ENCODE measurements around the gene TTI1.
A peak's percentile ranks its signal among the peaks of the same experiment; 100 is the strongest.

Gene TTI1

DNA sequence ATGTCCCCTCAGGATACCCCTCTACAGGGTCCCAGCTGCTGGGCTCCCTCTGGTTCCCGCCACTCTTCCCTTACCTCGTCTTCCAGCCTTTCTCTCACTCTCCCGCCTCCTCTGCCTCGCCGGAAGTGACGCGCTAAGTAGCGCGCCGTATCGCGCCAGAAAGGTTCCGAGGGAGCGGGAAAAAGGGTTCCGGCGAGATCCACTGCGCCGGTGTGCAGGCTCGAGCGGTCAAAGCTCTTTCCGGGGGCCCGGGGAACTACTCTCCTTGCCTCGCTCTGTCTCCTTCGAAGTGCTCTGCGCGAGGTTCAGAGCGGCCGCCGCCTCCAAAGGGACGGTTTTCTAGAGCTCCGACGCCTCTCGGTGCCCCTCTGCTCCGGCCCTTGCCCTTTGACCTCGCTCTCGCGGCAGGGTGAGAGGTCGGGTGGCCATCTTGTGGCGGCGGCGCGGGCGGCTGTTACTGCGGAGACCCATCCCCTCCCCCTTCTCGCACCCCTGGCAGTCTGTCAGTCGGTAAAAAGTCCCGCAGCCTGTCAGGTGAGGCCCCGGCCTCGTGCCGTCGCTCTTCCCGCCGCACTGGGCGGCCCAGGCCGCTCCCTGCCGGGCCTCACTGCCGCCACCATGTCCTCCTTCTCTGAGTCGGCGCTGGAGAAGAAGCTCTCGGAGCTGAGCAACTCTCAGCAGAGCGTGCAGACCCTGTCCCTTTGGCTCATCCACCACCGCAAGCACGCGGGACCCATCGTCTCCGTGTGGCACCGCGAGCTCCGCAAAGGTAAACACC is at the start of gene TTI1, which contains the start of gene RPRD1B:
Gene TTI1 (minus strand): TSS at position 127 of the 778 bp plus-strand sequence. CDS start 19,640 bp downstream, outside the sequence.
Gene RPRD1B (plus strand): TSS at position 417 of the 778 bp plus-strand sequence. CDS start 202 bp downstream, at position 619.
- DNase-seq = peak; percentile 95

DNA sequence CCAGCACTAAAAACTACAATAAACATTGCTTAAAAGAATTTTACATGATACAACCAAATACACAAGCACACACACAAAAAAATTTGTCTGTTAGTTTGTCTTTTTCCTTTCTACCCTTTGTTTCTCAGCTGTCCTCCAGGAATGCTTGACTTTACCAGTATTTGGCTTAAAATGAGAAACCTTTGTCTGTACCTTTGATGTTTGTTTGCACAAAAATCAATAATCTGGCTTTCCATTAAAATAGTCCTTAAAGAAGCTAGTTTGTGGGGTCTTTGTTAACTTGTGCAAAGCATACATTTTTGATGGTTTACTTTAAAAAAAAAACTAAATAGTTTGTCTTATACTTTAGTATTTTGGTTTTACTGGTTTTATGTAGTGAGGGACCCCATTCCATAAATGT is 49.6 kb upstream of the TTI1 start:
- no peak for DNase-seq

DNA sequence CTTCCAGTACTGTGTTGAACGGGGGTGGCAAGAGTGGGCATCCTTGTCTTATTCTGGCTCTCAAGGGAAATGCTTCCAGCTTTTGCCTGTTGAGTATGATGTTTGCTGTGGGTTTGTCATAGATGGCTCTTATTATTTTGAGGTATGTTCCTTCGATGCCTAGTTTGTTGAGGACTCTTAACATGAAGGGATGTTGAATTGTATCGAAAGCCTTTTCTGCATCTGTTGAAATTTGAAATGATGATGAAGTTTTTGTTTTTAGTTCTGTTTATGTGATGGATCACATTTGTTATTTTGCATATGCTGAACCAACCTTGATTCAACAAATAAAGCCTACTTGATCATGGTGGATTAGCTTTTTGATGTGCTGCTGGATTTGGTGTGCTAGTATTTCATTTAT is 48.3 kb upstream of the TTI1 start:
- no peak for DNase-seq

DNA sequence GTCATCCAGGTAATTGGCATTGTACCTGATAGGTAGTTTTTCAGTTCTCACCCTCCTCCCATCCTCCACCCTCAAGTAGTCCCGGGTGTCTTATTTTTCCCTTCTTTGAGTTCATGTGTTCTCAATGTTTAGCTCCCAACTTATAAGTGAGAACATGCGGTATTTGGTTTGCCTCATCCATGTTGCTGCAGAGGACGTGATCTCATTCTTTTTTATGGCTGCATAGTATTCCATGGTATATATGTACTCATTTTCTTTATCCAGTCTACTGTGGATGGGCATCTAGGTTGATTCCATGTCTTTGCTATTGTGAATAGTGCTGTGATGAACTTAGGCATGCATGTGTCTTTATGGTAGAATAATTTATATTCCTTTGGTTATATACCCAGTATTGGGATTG is 46.1 kb upstream of the TTI1 start:
- no peak for DNase-seq

DNA sequence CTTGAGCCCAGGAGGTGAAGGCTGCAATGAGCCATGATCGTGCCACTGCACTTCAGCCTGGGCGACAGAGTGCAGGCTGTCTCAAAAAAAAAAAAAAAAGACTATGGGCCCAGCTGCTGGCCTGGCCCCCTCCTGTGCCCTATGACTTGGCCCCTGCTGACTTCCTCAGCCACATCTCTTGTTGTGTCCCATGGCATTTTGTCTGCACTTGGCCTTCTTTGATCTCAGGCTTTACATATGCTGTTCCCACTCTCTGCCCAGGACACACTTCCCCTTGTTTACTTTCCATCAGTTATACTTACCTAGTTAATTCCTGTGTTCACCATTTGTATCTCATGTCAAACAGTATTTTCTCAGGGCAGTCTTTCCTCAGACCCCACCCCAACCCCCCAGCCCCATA is 44.8 kb upstream of the TTI1 start:
- no peak for DNase-seq

DNA sequence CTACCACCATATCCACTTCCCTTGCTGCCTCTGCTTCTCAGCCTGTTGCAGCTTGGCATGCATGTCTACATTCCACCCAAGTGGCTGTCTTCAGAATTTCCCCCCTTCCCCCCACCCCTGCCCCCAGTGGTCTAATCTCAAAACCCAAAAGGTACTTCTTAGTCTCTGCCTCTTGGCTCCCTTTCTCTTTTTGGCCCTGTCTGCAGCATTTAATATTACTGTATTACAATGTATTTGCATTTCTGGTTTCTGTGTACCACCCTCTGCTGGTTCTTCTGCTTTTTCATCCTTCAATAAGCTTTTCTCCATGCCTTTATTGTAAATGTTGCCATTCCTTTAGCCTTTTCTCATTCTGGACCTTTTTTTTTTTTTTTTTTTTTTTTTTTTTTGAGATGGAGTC is 43.3 kb upstream of the TTI1 start:
- DNase-seq = no peak

DNA sequence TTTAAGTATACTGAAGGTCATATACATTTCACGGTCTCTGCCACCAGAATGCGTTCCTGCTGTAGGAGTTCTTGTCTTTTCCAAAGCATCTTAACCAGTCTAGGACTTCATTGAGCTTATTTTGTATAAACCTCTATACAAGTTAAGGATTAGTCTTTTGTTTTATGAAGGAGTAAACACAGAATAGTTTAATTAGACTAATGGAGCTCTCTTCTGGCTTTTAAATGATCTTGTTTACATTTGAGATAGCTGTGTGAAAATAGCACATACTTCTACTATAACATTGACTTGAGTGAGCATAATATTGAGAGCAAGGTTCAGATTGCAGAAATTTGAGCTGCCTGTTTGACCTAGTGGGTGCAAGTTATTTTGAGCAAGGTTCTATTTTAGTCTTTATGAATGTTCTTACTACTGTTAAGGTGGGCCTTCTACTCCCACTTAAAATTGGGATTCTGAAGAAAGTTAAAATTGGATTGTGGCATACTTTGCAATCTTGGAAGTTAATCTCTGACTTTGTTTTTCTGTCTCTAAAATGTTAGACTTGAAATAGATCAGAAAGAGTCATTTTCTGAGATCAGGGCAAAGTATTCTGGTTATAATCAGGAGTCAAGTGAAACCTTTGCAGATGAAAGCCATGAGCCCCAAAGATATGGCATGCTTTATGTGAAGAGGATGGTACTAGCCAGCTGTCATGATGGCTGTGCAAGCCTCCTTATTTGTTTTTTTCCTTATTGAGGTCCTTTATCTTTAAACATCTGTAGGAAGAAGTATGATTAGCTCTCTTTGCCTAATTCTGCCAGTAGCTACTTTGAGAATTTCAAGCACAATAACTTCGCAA is 42.1 kb upstream of the TTI1 start:
- no peak for DNase-seq

DNA sequence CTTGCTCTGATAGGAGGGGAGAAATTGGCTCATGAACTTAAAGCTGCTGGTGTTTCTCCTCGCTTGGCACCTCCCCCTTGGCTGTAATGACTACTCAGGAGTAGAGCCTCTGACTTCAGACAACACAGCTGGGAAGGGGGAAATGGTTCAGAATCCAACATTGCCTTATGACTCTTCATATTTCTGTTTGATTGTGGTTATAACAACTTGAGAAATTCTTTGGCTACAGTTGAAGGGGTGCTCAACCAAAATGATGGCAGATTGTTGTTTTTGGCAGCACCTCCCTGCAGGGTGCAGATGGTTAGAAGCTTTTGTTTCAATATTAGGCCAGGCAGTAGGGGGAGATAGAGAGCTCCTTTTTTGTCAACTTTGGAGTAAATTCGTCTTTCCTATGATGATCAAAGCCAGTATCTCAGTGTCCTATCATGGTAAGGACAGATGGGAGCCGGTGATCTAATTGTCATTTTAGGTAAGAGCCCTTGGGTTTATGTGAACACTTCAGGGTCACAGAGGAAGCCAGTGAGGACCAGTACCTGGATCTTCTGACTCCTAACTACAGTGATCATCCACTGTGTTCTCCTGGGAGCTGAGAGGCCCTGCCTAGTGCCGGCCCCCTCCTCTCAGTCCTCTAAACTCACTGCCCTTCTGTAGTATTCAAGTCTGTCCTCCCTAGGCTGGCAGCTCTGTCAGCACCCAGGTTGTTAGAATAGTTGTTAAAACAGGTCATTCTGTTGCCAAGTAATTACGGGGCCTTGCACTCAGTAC is 40.2 kb upstream of the TTI1 start:
- peak; percentile 71 for DNase-seq

DNA sequence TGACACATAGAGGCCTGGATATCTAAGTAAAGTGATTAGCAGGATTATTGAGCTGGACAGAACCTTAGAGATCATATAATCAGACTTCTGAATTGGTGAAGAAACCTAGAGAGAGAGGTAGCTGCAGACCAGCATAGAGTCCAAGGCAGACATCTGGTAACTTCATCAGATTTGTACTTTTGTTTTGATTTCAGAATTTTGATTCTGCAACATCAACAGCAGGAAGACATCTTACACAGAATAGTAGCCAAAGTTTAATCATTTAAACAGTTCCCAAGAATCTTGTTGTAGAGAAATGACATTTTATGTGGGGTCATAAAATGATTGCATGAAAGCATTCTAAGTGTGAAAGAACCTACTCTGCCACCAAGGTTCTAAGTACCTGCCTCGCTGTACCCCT is 39.6 kb upstream of the TTI1 start:
- no peak for DNase-seq

DNA sequence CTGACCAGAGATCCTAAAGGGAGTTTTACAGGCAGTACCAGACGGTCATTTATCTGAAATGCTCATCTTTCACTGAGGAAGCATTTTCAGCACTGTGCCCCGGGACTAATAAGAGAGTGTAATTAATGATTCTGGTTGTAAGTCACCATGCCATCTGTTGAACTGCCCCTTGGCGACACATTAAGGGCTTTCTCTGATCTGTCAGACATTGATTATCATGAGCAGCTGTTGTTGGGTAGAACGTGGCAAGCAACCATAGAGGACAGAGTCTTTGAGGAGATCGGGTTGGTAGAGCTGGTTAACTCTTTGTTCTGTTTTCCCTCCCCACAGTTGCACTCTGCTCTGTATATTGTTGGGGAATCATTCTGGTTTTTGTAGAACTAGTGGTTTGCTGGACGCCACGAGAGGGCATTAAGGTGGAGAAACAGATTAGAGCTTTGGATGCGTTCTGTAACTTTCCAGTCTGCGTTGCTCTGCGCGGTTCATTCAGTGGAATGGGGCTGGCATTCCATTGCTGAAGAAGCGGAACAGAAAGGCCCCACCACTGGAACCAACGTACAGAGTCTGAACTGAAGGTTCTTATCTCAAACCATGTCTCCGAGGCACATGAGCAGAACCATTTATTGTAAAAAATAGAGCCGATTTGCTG is 34.6 kb upstream of the TTI1 start:
- DNase-seq = no peak

DNA sequence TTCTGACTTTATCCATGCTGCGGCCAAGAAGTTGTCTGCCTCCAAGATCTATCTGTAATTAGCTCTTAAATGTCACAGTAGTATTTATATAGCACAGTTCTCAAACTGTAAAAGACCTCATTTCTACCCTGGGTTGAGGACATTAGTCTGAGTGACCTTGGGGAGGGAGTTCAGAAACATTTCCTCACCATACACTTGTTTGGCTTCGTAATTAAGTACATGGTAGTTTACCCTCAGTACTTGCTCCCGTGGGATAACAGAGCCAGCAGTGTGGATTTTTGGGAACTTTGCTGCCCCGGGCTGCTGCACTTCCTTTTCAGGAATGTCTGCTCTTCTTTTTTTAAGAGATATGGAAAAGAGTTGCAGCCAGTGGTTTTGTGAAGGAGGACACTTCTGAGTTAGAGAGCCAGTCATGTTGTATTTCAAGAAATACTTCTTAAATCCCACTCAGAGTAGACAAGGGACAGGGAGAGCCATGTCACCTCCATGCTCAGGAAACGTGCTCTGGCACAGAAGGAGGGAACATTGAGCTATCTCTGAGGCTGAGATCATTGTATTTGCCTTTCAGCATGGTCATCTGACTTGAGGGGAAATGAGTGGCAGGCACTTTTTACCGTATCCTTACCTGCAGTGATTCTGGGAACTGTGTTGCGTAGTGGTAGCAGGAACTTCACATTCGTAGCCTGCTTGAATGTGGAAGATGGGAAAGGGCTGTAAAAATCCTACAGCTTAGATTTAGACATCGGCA is 33.9 kb upstream of the TTI1 start:
- no peak for DNase-seq

DNA sequence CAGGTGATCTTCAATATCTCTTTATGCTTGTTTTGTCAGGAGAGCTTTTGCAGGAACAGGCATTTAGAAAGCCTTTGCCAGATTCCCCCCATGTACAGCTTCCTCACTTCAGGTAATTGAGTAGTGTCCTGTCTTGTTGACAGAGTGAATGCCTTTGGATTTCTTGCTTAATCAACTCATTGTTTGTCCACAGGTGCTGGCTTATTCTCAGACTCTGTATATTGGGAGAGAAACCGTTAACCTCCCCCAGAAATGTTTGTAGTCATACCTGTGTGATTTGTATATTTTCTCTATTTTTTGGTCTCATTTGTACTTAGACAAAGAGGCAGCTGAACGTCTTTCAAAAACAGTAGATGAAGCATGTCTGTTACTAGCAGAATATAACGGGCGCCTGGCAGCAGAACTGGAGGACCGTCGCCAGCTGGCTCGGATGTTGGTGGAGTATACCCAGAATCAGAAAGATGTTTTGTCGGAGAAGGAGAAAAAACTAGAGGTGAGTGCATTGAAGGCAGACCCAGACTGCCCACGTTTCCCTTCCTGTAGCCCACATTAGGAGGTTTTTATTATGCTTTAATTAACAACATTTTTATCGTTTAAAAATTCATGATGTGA is 32.6 kb upstream of the TTI1 start:
- DNase-seq = no peak

DNA sequence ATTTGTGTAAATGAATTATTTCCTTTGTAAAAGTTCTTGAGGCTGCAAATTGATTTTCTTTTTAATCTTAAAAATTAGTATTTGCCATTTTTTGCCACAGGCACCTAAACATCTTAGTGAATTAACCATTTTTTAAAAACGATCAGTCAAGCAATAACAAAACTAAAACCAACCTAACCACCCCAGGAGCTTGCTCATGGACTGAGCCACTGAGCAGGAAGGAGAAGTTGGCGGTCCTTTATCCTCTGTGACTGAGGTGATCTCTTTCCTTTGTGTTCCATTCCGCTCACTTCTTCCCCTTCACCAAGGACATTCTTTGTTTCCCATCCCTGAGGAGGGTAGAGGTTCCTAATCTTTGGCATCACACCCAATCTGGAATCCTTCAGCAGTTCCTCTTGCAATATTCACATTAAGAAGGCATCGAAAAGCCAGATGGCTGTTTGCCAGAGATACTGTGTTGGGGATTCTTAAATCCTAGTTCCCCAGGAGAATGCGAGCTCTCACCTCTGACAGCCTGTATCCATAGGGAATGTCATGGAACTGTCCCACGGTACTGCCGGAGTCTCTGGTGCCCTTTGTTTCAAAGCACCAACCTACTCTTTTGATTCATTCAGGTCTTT is 30.8 kb upstream of the TTI1 start:
- no peak for DNase-seq

DNA sequence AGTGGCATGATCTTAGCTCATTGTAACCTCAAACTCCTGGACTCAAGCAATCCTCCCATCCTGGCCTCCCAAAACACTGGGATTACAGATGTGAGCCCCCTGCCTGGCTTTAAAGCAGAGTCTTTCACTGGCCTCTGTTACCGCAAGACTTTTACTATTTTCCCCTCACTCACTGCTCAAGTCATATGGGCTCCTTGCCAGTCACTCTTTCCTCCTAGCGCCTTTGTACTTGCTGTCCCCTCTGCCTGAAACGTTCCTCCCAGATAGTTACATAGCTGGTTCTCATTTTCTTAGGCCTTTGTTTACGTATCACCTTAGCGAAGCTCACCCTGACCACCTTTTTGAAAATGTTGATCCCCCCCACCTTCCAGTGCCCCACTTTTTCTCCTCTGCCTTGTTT is 29.6 kb upstream of the TTI1 start:
- no peak for DNase-seq

DNA sequence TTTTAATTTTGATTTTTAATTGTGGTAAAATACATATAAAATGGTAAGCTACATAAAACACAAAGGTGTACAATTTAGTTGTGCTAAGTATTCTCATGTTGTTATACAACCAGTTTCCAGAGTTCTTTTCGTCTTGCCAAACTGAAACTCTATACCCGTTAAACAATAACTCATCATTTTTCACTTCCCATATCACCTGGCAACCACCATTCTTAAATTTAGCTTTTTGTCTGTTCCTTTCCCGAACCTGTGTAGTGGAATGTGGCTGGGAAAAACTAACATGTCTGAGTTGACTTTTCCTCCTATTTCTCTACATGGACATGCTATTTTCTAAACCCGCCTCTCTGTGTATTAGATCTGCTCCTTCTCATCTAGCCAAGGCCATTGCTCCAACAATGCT is 27.9 kb upstream of the TTI1 start:
- DNase-seq = no peak

DNA sequence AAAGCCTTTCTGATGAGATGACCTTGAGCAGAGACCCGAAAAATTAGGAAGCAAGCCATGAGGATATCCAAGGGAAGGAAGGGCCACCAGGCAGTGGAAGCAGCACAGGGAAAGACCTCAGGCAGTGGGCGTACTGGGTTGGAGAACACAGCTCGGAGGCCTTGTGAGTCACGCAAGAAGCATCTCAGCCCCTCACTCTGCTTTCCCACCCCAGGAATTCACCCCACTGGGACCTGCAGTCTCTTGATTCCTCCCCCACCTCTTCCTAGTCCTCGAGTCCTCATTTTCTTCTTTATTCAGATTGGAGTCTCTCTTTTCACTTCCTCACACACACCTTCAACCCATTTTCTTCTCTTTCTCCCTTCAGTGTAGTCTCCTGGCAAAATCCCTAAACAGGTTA is 27.3 kb upstream of the TTI1 start:
- no peak for DNase-seq

DNA sequence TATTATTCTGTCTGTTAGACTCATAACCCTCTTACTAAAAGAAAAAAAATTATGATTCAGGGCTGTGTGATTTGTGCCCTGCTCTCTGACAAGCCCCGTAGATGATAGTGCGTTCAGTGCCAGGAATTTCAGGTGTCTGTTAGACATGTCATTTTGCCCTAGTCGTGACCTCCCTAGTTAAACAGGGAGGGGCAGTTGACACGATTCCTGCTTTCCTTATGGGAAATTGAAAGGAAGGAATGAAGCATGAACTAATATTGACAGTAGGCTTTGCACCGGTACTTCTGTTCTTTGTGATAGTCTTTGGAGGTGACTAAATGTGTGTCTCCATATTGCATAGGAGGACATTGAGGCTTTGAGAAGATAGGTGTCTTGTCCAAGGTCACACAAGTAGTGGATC is 26.6 kb upstream of the TTI1 start:
- no peak for DNase-seq

DNA sequence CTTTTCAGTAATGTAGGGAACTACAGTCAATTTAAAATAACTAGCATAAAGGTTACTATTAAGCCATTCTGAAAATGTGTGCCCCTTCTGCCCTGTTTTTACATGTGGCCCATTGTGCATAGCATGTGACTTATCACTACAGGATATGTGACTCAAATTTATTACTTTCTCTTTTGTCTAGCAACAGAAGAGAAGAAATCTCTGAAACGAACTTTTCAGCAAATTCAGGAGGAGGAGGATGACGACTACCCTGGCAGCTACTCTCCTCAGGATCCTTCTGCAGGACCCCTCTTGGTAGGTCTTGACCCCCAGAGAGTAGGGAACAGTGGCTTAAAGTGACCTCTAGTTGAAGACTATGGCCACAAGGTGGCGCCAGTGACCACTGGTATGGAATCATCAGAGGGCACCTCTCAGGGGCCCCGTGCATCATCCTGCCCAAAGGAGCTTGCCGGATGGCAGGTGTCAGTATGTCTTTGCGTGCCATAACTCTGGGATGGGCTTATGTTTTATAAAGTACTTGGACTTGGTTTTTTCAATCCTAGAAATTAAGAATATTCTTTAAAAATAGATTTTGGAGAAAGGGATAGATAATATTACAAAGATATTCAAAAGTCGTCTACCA is 24.2 kb upstream of the TTI1 start:
- DNase-seq = peak; percentile 83

DNA sequence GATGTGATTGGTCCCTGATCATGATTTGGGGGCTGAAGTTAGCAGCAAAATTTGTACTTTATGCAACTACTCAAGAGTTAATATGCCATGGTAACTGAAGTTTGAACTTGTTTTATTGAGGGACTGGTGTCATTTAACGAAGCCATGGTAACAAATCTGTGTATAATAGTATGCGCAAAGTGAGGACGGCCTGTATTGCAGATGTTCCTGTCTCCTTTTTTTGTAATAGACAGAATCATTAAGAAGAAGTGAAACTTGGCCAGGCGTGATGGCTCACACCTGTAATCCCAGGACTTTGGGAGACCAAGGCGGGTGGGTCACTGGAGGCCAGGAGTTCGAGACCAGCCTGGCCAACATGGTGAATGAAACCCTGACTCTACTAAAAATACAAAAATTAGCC is 22.6 kb upstream of the TTI1 start:
- DNase-seq = no peak

DNA sequence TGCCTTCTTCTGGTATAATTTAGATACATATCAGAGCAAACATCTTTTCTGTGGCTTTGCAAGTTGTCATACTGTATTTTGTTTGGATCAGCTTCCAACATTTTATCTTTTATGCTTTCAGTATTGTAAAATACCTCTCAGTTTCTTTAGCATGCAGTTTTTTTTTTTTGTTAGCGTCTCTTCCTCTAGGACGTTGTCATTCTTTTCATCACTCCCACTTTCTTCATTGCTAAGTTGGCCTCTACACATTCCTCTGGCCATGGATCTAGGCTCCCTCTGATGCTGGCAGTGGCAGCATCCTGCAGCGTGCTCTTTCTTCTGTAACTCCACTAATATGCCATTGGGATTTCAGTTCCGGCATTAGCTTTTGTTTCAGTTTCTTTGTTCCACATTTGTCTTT is 22.0 kb upstream of the TTI1 start:
- DNase-seq = no peak

DNA sequence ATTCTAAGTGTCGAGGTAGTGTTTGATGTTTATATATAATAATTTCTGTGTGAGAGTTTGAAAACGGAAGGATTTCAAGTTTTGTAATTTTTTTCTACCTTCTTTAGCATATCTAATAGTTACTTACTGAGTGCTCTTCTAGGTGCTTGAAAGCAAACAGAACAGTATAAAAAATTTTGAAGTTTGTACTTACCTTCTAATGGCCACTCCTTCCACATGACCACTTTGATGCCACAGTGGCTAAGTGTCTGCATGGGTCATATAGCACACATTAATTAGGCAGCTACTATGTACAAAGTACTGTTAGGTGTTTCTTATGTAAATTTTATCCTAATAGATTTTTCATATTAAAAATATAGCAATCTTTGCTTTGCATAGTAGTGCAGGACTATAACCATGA is 21.4 kb upstream of the TTI1 start:
- DNase-seq = no peak

Measured in hematopoietic multipotent progenitor cell treated with erythropoietin and hydrocortisone succinate and interleukin-3 and kit ligand, for 8 days (in vitro differentiated cells).